ENCODE results near the gene GKN2.
A peak's percentile ranks its signal among the peaks of the same experiment; 100 is the strongest.
"Not testable (repeated sequence)": the region's sequence is repeated elsewhere in the genome, so short reads cannot be mapped to it uniquely, and the experiment has no call there.

The GKN2 gene

GRCh38 chr2:68918497-68918896, 34.2 kb downstream of the GKN2 start:
- no peak for DNase-seq (ENCODE audit: low read depth)

DNA sequence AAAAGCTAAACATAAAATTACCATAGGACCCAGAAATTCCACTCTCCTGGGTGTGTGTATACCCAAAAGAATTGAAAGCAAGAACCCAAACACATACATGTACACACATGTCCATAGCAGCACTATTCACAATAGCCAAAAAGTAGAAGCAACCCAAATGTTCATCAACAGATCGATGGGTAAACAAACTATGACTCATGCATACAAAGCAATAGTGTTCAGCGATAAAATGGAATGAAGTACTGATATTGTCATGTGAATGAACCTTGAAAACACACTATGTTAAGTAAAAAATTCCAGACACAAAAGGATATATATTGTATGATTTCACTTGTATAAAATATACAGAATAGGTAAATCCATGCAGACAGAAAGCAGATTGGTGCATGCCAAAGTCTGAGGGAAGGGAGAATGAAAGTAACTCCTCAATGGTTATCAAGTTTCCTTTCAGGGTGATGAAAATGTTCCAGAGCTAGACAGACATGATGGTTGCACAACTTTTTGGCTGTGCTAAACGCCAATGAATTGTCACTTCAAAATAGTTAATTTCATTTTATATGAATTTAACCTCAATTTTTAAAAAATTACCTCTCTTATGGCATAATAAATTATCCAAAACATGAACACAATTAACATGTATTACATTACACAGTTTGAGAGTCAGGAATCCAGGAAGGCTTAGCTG, 35.5 kb downstream of the GKN2 start:
- no peak for DNase-seq (ENCODE audit: low read depth)

DNA sequence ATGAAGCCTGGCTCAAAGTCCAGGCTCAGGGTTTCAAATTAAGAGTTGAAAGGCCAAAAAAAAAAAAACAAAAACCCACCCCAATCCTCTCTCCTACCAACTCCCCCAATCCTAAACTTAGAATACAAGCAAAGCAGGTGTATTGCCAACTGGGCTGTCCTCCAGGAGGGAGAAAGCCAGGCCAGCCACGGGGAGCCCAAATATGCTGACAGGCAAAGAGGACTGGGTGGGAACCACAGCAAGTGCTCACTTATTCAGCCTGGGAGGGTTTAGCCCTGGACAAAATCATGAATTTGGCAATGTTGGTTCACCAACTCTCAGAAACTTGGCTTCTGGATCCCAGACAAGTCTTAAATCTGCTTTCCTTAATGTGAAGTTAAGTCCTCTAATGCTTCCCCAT, 36.5 kb downstream of the GKN2 start:
- DNase-seq (ENCODE audit: low read depth), result no peak

DNA sequence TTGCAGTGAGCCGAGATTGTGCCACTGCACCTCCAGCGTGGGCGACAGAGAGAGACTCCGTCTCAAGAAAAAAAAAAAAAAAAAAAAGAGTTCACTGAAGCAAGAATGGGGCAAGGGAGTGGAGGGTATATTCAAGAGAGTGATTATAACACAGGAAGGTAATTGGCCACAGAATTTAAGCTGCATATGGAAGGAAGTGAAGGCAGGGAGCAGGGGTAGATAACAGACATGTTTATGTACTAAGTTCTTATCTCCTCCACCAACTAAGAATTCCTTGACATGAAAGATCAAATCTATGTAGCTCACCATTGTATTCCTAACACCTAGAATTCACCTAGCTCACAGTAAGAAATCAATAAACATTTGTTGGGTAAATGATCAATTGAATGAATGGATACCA, 37.3 kb downstream of the GKN2 start:
- no peak for DNase-seq (ENCODE audit: low read depth)

DNA sequence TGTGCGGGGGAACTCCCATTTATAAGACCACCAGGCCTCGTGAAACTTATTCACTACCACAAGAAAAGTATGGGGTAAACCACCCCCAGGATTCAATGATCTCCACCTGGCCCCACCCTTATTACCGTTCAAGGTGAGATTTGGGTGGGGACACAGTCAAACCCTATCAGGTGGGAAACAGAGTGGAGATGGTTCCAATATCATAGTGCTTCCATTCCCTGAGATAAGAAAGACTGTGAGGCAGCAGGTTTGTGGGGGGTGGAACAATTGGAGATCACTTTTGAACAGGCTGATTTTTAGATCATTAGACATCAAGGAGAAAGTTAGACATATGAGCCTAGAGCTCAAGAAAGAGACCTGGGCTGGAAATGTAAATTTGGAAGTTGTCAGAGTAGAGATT, 39.3 kb downstream of the GKN2 start:
- no peak for DNase-seq (ENCODE audit: low read depth)

- DNase-seq (ENCODE audit: low read depth), result no peak
Measured at GRCh38 chr2:68912732-68913131, 40.0 kb downstream of the GKN2 start.

DNA sequence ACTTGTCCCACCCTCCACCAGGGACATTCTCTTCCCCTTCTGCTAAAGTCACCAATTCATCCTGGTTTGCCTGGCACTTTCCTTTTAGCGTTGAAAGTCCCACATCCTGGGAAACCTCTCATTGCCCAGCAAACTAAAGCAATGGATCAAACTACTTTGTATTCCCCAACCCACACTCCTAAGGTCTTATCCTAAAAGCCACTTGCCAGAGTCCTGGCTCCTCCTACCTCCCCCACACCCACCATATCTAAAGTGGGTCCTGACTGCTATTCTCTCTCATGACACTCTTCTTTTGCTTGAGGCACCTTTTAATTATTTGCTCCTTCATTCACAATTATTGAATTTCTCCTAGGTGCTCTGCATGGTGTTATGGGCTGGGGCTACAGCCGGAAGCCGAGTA, 40.6 kb downstream of the GKN2 start:
- no peak for DNase-seq (ENCODE audit: low read depth)

GRCh38 chr2:68911709-68912108, 41.0 kb downstream of the GKN2 start:
- DNase-seq (ENCODE audit: low read depth), result no peak

GRCh38 chr2:68911246-68911645, 41.4 kb downstream of the GKN2 start:
- DNase-seq (ENCODE audit: low read depth), result no peak

GRCh38 chr2:68909793-68910674, 42.7 kb downstream of the GKN2 start:
- DNase-seq (ENCODE audit: low read depth), result peak; percentile 40

DNA sequence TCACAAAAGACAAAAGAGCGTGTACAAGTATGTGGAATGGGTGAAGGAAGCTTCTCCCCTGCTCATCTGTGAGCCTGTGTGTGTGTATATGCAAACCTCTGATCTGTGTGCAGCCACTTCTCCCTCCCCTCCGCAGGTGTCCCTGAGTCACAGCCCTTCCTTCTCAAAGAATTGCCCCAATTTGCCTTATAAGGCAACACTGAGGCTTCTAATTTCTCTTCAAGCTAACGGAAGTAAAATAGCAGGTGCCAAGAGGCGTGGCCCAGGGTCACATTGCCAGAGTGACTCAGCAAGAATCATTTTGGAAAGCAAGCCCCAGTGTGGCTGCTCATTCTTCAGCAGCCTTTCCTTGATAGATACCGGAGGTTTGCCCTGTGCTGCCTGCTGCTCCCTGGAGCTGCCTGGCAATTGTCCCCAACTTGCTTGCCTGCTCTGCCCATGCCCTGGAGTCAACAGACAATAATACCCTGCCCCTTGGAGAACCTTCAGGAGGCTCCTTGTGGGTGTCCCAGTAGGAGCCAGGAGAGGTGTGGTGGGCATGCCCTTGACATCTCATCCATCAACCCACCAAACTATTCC, 44.2 kb downstream of the GKN2 start:
- DNase-seq (ENCODE audit: low read depth), result peak; percentile 71

DNA sequence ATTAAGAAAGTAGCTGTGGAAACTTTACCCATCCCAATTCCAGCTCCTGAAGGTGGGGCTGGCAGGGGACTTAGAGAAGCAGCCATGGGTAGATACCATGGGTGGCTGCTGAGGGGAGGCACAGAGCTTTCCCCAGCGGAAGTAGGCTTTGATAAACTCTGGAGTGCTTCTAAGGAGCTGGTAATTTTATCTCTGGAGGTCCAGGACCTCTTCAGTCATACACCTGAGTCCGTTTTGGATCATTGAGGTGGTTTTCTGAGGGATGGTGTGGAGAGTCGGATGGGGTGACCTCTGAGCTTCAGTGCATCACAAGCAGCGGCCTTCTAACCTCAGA, 44.8 kb downstream of the GKN2 start:
- no peak for DNase-seq (ENCODE audit: low read depth)

GRCh38 chr2:68907232-68907919, 45.3 kb downstream of the GKN2 start:
- DNase-seq (ENCODE audit: low read depth), result no peak

GRCh38 chr2:68906716-68907115, 46.0 kb downstream of the GKN2 start:
- DNase-seq (ENCODE audit: low read depth), result no peak

DNA sequence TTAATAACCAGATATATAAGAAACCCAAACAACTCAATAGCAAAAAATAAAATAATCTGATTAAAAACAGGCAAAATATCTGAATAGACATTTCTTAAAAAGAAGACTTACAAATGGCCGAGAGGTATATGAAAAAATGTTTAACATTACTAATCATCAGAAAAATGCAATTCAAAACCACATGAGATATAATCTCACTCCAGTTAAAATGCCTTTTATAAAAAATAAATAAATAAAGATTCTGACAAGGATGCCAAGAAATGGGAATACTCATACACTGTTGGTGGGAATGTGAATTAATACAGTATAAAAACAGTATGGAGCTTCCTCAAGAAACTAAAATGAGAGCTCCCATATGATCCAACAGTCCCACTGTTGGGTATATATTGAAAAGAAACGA, 47.6 kb downstream of the GKN2 start:
- no peak for DNase-seq (ENCODE audit: low read depth)

GRCh38 chr2:68901561-68901960, 51.1 kb downstream of the GKN2 start:
- DNase-seq (ENCODE audit: low read depth), result no peak

- DNase-seq (ENCODE audit: low read depth), result no peak
Measured at GRCh38 chr2:68901199-68901514, 51.5 kb downstream of the GKN2 start.

GRCh38 chr2:68900496-68901198, 52.0 kb downstream of the GKN2 start:
- DNase-seq (ENCODE audit: low read depth), result no peak

- not testable (repeated sequence) for DNase-seq (ENCODE audit: low read depth)
Measured at GRCh38 chr2:68895981-68896380, 56.7 kb downstream of the GKN2 start.
